Spinal cord (tissue), 10 donors: Measurements from ENCODE around the gene MTAP. TPM values are rescaled to one million over a fixed set of nuclear protein-coding genes. Genes with fewer than 3 reads are reported as not detected.

Source experiments
- DNase-seq, 6 donors: peaks; one replicate each; pipeline versions ENCODE4 v3.0.0 to v3.0.0-alpha.2; 2013 to 2015; ENCODE audit warnings: low spot score in 6 of 6, low read depth in 4 of 6
- H3K27ac ChIP-seq: one replicate; pipeline ENCODE4 v1.5.1; 2013; ENCODE audit warnings: low read depth, low read length, control low read depth
- H3K27me3 ChIP-seq: one replicate; pipeline ENCODE4 v1.6.1; 2013; ENCODE audit warnings: low read length; ENCODE audit not compliant: control insufficient read depth, insufficient read depth
- H3K36me3 ChIP-seq: one replicate; pipeline ENCODE4 v1.6.1; 2013; ENCODE audit warnings: low read length; ENCODE audit not compliant: control insufficient read depth, insufficient read depth
- H3K4me1 ChIP-seq: one replicate; pipeline ENCODE4 v1.6.1; 2013; ENCODE audit warnings: low read length; ENCODE audit not compliant: control insufficient read depth, insufficient read depth
- H3K4me3 ChIP-seq: one replicate; pipeline ENCODE4 v1.5.1; 2013; ENCODE audit warnings: low read depth, low read length, control low read depth
- H3K9me3 ChIP-seq: one replicate; pipeline ENCODE4 v1.6.1; 2013; ENCODE audit warnings: low read length; ENCODE audit not compliant: control insufficient read depth, insufficient read depth
- WGBS: methylation state at CpG from one replicate; pipeline ENCODE4 v1.1.5; 2013; ENCODE audit warnings: missing lambda C conversion rate; ENCODE audit not compliant: insufficient coverage; 5-methylcytosine and 5-hydroxymethylcytosine counted together
- polyA plus RNA-seq, 2 donors: library from polyadenylated mRNA; unstranded; fragments of 120-200 nt; gene quantifications; one replicate each; pipeline ENCODE4 v1.2.1, GENCODE V29; 2013; ENCODE audit not compliant: insufficient read length in 2 of 2
- total RNA-seq, 2 donors: library from RNA; depleted of rRNA in 1 of 2; stranded (reverse); fragments of 120-200 nt in 1 of 2; fragments of >200 nt in 1 of 2; gene quantifications; one replicate each; pipeline versions ENCODE4 v1.2.3 to v1.2.4, GENCODE V29; 2013 to 2014
- donor health status: healthy.

MTAP gene
- total and polyA plus RNA-seq, 4 donors: 19.8 to 30.0 (median 22.8) TPM

GRCh38 chr9:21813575-21814473 is 11.4 kb downstream of the MTAP start:
- WGBS: 90% methylated on average over 3 of the region's 8 CpGs
- H3K9me3 ChIP-seq: no peaks in the 10 kb centered on the region
- H3K4me1 ChIP-seq: no peaks in the 10 kb centered on the region
- H3K27ac ChIP-seq: no peak overlapping the region
- peaks cover 16% of the 10 kb centered on the region for H3K36me3 ChIP-seq
- no peaks in the 10 kb centered on the region for H3K27me3 ChIP-seq
- no peak overlapping the region for H3K4me3 ChIP-seq
- DNase-seq: peak in 3 of 6 donors; percentile 69 to 93 (median 87)

DNA sequence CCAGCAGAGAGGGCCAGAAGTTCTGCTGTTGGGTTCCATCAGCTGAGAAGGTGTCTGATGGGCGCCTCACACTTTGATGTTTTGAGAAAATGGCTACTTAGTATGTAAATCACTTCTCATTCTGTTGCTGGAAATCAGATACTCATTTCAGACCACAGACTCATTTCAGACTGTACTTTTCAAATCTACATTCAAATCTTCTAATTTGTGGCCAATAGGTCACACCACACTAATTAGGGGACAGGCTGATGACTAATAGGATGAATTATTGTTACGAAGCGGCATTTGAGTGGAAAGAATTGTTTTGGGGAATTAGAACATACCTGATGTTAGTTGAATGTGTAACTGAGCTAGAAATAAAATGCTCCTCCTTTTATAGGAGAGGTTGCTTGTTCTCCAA is 13.2 kb downstream of the MTAP start:
- no peak overlapping the region for H3K4me3 ChIP-seq
- peaks cover 16% of the 10 kb centered on the region for H3K36me3 ChIP-seq
- H3K4me1 ChIP-seq: no peaks in the 10 kb centered on the region
- H3K27ac ChIP-seq: no peak overlapping the region
- no peak for DNase-seq
- no peaks in the 10 kb centered on the region for H3K9me3 ChIP-seq
- H3K27me3 ChIP-seq: no peaks in the 10 kb centered on the region
- no CpG with 5 or more reads among the region's 3 CpGs for WGBS

- Histone ChIP-seq H3K9me3 (no peaks in the 10 kb centered on the region), H3K27me3 (no peaks in the 10 kb centered on the region), H3K4me1 (no peaks in the 10 kb centered on the region), H3K4me3 (no peak overlapping the region), H3K36me3 (peaks cover 16% of the 10 kb centered on the region), H3K27ac (no peak overlapping the region)
- 81% methylated on average over 3 of the region's 3 CpGs for WGBS
- DNase-seq: no peak
These were observed 14.7 kb downstream of the MTAP start for GRCh38 chr9:21817176-21817575.

- Histone ChIP-seq H3K27me3 (no peaks in the 10 kb centered on the region), H3K4me1 (no peaks in the 10 kb centered on the region), H3K27ac (no peak overlapping the region), H3K4me3 (no peak overlapping the region), H3K9me3 (no peaks in the 10 kb centered on the region), H3K36me3 (peaks cover 14% of the 10 kb centered on the region)
- 100% methylated on average over 1 of the region's 2 CpGs for WGBS
- DNase-seq: no peak
These were observed 23.2 kb downstream of the MTAP start for GRCh38 chr9:21825637-21826036.

DNA sequence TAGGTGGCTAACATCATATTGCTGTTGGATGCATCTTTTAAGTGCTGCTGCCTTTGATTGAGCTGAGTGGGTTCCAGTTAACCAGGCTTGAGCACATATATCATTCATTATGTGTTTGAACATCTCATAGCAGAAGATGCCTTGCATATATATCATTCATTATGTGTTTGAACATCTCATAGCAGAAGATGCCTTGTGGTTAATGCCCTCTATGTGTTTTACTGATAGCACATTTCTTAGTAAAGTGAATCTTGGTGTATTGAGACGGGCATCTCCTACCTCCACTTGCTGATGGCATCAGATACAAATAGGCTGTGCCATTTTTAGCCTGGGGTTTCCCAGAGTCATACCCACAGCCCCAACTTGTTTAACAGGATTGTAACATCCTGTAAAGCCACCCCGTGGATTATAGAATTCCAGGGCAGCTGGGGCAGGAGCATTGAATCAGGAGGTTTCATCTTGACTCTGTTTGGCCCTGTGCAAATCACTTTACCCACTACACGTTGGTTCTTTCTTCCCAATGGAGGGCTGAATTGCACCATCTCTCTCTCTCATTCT is 26.5 kb downstream of the MTAP start:
- no CpG with 5 or more reads among the region's 3 CpGs for WGBS
- Histone ChIP-seq H3K27ac (no peak overlapping the region), H3K4me3 (no peak overlapping the region), H3K27me3 (no peaks in the 10 kb centered on the region), H3K4me1 (no peaks in the 10 kb centered on the region), H3K36me3 (peaks cover 20% of the 10 kb centered on the region), H3K9me3 (no peaks in the 10 kb centered on the region)
- no peak for DNase-seq

DNA sequence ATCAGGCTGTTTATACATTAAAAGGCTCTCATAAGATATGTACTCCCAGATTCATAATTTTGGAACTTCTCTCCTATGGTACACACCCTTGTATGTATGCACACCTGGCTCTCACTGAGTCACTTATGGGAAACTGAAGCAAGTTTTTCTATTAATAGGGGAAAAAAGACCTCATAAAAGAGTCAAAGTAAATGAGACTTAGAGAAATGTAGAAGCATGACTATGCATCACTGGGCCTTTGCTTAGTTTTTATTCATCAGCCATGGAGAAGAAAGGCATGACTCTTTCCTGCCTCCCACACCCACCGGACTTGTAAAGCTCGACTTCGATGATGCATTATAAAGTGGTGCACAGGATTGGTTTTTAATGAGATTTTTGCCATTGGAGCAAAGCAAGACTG is 28.2 kb downstream of the MTAP start:
- Histone ChIP-seq H3K36me3 (peaks cover 15% of the 10 kb centered on the region), H3K4me3 (no peak overlapping the region), H3K9me3 (no peaks in the 10 kb centered on the region), H3K27me3 (no peaks in the 10 kb centered on the region), H3K4me1 (no peaks in the 10 kb centered on the region), H3K27ac (no peak overlapping the region)
- DNase-seq: no peak
- no CpG with 5 or more reads among the region's 3 CpGs for WGBS

- no CpG with 5 or more reads among the region's 8 CpGs for WGBS
- Histone ChIP-seq H3K9me3 (no peaks in the 10 kb centered on the region), H3K36me3 (peaks cover 14% of the 10 kb centered on the region), H3K27ac (no peak overlapping the region), H3K4me3 (no peak overlapping the region), H3K4me1 (no peaks in the 10 kb centered on the region), H3K27me3 (no peaks in the 10 kb centered on the region)
- no peak for DNase-seq
These were observed 29.5 kb downstream of the MTAP start for GRCh38 chr9:21831841-21832509.

DNA sequence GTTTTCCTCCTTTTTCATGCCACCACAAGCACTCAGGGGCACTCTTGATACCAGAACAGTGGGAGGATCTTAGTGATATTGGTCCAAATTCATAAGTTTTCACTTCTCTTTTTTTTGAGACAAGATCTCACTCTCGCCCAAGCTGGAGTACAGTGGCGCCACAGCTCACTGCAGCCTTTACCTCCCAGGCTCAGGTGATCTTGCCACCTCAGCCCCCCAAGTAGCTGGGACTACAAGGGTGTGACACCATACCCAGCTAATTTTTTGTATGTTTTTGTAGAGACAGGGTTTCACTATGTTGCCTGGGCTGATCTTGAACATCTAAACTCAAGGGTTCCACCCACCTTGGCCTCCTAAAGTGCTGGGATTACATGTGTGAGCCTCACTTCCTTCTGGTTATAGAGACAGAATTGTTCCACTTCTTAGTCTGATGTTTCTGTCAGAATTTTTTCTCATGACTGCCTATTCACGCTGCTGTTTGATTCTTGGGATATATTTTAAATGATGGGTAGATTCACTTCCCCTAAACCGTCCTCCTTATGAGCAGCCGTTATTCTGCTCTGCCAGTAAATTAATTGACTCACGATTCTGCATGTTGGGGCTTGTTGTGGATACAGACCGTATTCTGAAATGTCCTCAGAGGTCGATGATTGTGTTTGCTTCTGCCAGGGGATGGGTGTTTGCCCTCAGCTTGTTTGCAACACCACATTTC is 30.8 kb downstream of the MTAP start:
- H3K27ac ChIP-seq: no peak overlapping the region
- 100% methylated on average over 2 of the region's 8 CpGs for WGBS
- no peak overlapping the region for H3K4me3 ChIP-seq
- H3K36me3 ChIP-seq: peaks cover 14% of the 10 kb centered on the region
- H3K27me3 ChIP-seq: no peaks in the 10 kb centered on the region
- no peaks in the 10 kb centered on the region for H3K9me3 ChIP-seq
- no peak for DNase-seq
- no peaks in the 10 kb centered on the region for H3K4me1 ChIP-seq

DNA sequence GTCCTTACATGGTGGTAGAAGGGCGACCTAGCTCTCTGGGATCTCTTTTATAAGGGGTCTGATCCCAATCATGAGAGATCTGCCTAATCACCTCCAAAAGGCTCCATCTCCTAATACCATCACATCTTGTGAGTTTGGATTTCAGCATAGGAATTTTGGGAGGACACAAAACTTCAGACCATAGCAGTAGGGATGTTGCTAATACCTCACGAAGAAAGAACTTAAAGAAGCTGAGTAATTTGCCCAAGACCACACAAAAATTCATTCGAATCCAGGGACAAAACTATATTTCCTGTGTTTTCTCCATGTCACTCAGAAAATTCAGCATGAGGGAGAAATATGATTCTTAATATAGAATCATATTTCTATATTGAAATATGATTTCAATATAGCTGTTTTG is 32.7 kb downstream of the MTAP start:
- no peak for DNase-seq
- Histone ChIP-seq H3K27me3 (no peaks in the 10 kb centered on the region), H3K27ac (no peak overlapping the region), H3K4me3 (no peak overlapping the region), H3K9me3 (no peaks in the 10 kb centered on the region), H3K36me3 (peaks cover 13% of the 10 kb centered on the region), H3K4me1 (no peaks in the 10 kb centered on the region)
- WGBS: no CpG with 5 or more reads among the region's 3 CpGs
